Panc1 (cell line): ENCODE results near the gene ISG15. TPM values are rescaled to one million over a fixed set of nuclear protein-coding genes. Genes with fewer than 3 reads are reported as not detected.
"Not testable (repeated sequence)": the region's sequence is repeated elsewhere in the genome, so short reads cannot be mapped to it uniquely, and the experiment has no call there.

ENCODE experiments used
- ATAC-seq: fragments of 200-7000 bp; cut with Tn5 transposase; 2 replicates; pipeline ENCODE4 v1.9.1; 2020; ENCODE audit warnings: mild to moderate bottlenecking, moderate library complexity
- BruUV-seq: library from RNA; stranded (reverse); fragments of 400-500 nt; replicated peaks from 2 replicates; lab custom pipeline; 2021; lab: Mats Ljungman, UMichigan
- CTCF ChIA-PET: fragments of 300-600 bp; sonication (Branson Sonifier 250); formaldehyde crosslinking; loops from one replicate; lab custom pipeline; 2022; ENCODE audit warnings: antibody characterized with exemption; lab: Charles Lee
- POLR2A ChIA-PET: fragments of 300-600 bp; sonication (Branson Sonifier 250); formaldehyde crosslinking; loops from one replicate; lab custom pipeline; 2022; ENCODE audit warnings: antibody characterized with exemption; lab: Charles Lee
- DNase-seq: peaks from one replicate; pipeline ENCODE4 v3.0.0-alpha.2; 2010; ENCODE audit warnings: low read depth, low spot score
- H3K27ac ChIP-seq: 2 replicates; pipeline ENCODE4 v1.5.1; 2011; ENCODE audit warnings: mild to moderate bottlenecking, low read length, inconsistent platforms
- H3K27me3 ChIP-seq: fragments of 200-500 bp; sonication (Bioruptor generic); 2 replicates; pipeline ENCODE4 v1.6.0; 2014; ENCODE audit warnings: low read length, inconsistent platforms; ENCODE audit not compliant: control insufficient read depth, insufficient read depth
- H3K36me3 ChIP-seq: fragments of 200-500 bp; sonication (Bioruptor generic); 2 replicates; pipeline ENCODE4 v1.5.1; 2014; ENCODE audit warnings: inconsistent platforms, mild to moderate bottlenecking, low read length, moderate library complexity; ENCODE audit not compliant: control insufficient read depth, insufficient read depth
- H3K4me1 ChIP-seq: 2 replicates; pipeline ENCODE4 v1.5.1; 2011; ENCODE audit warnings: inconsistent platforms, mild to moderate bottlenecking, low read length, moderate library complexity; ENCODE audit not compliant: control insufficient read depth, insufficient read depth
- H3K4me3 ChIP-seq, 2 experiments: 2 replicates each; pipeline ENCODE4 v1.5.1; 2011 to 2012; ENCODE audit warnings: low read depth in 2 of 2, low read length in 2 of 2, mild to moderate bottlenecking in 2 of 2, inconsistent platforms in 1 of 2, moderate library complexity in 1 of 2
- H3K9me3 ChIP-seq: fragments of 200-500 bp; sonication (Bioruptor generic); 2 replicates; pipeline ENCODE4 v1.5.1; 2014; ENCODE audit warnings: low read depth, mild to moderate bottlenecking, inconsistent platforms, low read length, moderate library complexity; ENCODE audit not compliant: control insufficient read depth, insufficient read depth
- POLR2AphosphoS5 ChIP-seq: IDR thresholded peaks from 2 replicates; pipeline ENCODE4 v1.6.1; 2012; ENCODE audit warnings: mild to moderate bottlenecking, low read depth, low read length, moderate library complexity
- SIN3A ChIP-seq: IDR thresholded peaks from 2 replicates; pipeline ENCODE4 v1.6.1; 2012; ENCODE audit warnings: low read depth, mild to moderate bottlenecking, low read length, moderate library complexity, borderline replicate concordance; ENCODE audit not compliant: insufficient read depth
- TCF7L2 ChIP-seq: IDR thresholded peaks from 2 replicates; pipeline ENCODE4 v1.6.1; 2011; ENCODE audit warnings: mild to moderate bottlenecking, low read depth, low read length, inconsistent platforms
- in situ Hi-C: cut with HindIII; loops from 2 replicates; pipeline ENCODE4 v1.10.0; 2016; ENCODE audit warnings: low sequenced_read_pairs, low pct_unique_long_range_greater_than_20kb
- intact Hi-C: fragments of 100-400 bp; cut with micrococcal nuclease; formaldehyde crosslinking; loops from one replicate; pipeline ENCODE4 v1.10.0; 2022; ENCODE audit not compliant: unreplicated experiment
- total RNA-seq: library from RNA; stranded (reverse); gene quantifications from one replicate; pipeline ENCODE4 v1.2.1, GENCODE V29; 2021; ENCODE audit not compliant: unreplicated experiment
- TF ChIP-seq, protein P1 (sequence below), 2 experiments: IDR thresholded peaks; 2 replicates each; pipeline ENCODE4 v1.6.1; 2011 to 2012; ENCODE audit warnings: low read depth in 2 of 2, control low read depth in 1 of 2, low read length in 1 of 2, mild to moderate bottlenecking in 1 of 2, moderate library complexity in 1 of 2; ENCODE audit not compliant: insufficient read depth in 1 of 2
- TF ChIP-seq, protein P2 (sequence below): fragments of 450-650 bp; IDR thresholded peaks from 2 replicates; pipeline ENCODE4 v1.5.1; 2017; ENCODE audit warnings: mild to moderate bottlenecking

The ISG15 gene
- total RNA-seq, 1 experiment from 2014 or later: 102 TPM

DNA sequence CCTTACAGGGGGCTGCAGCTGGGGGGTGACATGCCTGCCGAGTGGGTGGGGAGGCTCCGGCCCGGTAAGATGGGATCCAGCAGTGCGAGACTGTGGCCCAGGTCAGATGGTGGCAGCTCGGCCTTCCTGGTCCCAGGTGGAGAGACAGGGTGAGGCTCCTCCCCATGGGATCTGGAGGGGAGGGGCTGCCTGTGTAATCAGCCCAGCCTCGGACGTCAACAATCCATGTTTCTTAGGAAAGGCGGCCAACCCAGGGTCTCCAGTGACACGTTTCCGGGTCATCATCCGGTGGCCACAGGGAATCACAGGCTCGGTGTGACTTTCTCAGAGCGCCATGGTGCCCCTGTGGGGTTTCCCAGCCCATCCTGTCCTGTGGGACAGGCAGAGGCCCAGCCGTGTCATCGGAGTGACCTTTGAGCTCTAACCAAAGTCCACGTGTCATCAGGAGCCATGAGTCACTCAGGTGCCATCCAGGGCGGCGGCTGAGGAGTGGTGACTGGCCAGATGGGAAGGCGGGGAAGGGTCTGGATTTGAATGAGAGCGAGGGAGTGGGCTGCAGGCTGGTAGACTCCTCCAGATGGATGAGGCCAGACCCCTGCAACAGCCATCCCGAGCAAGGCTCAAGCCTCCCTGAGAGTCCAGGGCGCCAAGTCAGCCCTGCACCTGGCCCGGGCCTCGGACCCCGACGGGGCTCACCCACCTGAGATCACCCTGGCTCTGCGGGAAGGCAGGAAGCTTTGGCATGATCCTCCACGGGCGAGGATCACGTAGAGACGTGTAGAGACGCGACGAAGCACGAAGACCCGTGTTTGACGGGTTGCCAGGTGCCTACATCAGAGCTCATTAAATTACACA, 6.8 kb upstream of the ISG15 start:
- TF ChIP-seq POLR2AphosphoS5: no peak
- TF ChIP-seq, protein P1, sequence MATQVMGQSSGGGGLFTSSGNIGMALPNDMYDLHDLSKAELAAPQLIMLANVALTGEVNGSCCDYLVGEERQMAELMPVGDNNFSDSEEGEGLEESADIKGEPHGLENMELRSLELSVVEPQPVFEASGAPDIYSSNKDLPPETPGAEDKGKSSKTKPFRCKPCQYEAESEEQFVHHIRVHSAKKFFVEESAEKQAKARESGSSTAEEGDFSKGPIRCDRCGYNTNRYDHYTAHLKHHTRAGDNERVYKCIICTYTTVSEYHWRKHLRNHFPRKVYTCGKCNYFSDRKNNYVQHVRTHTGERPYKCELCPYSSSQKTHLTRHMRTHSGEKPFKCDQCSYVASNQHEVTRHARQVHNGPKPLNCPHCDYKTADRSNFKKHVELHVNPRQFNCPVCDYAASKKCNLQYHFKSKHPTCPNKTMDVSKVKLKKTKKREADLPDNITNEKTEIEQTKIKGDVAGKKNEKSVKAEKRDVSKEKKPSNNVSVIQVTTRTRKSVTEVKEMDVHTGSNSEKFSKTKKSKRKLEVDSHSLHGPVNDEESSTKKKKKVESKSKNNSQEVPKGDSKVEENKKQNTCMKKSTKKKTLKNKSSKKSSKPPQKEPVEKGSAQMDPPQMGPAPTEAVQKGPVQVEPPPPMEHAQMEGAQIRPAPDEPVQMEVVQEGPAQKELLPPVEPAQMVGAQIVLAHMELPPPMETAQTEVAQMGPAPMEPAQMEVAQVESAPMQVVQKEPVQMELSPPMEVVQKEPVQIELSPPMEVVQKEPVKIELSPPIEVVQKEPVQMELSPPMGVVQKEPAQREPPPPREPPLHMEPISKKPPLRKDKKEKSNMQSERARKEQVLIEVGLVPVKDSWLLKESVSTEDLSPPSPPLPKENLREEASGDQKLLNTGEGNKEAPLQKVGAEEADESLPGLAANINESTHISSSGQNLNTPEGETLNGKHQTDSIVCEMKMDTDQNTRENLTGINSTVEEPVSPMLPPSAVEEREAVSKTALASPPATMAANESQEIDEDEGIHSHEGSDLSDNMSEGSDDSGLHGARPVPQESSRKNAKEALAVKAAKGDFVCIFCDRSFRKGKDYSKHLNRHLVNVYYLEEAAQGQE (IDR thresholded peaks at IDR 0.05; ENCODE audit: insufficient read depth in 1 of 2, low read depth in 2 of 2, low read length in 1 of 2): no peak
- TF ChIP-seq, protein P2, sequence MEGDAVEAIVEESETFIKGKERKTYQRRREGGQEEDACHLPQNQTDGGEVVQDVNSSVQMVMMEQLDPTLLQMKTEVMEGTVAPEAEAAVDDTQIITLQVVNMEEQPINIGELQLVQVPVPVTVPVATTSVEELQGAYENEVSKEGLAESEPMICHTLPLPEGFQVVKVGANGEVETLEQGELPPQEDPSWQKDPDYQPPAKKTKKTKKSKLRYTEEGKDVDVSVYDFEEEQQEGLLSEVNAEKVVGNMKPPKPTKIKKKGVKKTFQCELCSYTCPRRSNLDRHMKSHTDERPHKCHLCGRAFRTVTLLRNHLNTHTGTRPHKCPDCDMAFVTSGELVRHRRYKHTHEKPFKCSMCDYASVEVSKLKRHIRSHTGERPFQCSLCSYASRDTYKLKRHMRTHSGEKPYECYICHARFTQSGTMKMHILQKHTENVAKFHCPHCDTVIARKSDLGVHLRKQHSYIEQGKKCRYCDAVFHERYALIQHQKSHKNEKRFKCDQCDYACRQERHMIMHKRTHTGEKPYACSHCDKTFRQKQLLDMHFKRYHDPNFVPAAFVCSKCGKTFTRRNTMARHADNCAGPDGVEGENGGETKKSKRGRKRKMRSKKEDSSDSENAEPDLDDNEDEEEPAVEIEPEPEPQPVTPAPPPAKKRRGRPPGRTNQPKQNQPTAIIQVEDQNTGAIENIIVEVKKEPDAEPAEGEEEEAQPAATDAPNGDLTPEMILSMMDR: no peak
- TF ChIP-seq TCF7L2: no peak
- no peak for TF ChIP-seq SIN3A
- ChIA-PET CTCF (interaction anchor here (0.6 kb wide), 1 partner anchor 174 kb away, joined by 3 read pairs; no protein-coding TSS in a partner anchor), POLR2A (no interaction called here)
- intact Hi-C loops: no loop called here
- Histone ChIP-seq H3K27me3 (no peaks in the 10 kb centered on the region), H3K4me3 (no peak overlapping the region), H3K36me3 (no peaks in the 10 kb centered on the region), H3K9me3 (no peaks in the 10 kb centered on the region), H3K27ac (no peak overlapping the region), H3K4me1 (peaks cover 24% of the 10 kb centered on the region)
- BruUV-seq: no TSS peak
- ATAC-seq (no peak), DNase-seq (no peak)
- in situ Hi-C loops: no loop called here

DNA sequence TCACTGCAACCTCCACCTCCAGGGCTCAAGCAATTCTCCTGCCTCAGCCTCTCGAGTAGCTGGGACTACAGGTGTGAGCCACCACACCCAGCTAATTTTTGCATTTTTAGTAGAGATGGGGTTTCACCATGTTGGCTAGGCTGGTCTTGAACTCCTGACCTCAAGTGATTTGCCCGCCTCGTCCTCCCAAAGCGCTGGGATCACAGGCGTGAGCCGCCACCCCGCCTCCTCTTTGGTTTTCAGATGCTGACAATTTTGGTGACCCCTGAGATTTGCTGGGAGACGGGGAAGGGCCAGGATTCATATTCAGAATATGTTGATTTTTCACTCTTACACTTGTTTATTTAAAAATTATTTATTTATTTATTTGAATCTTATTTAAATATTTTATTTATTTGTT, 3.2 kb upstream of the ISG15 start:
- ATAC-seq, H3K27ac ChIP-seq, H3K9me3 ChIP-seq, H3K27me3 ChIP-seq, BruUV-seq, DNase-seq, in situ Hi-C loops, H3K36me3 ChIP-seq, H3K4me3 ChIP-seq, CTCF ChIA-PET: not testable (repeated sequence)
- POLR2A ChIA-PET: interaction anchor here (0.6 kb wide), 1 partner anchor 12 kb away, joined by 3 read pairs; no protein-coding TSS in a partner anchor
- H3K4me1 ChIP-seq: peaks cover 16% of the 10 kb centered on the region
- intact Hi-C loops: loop anchor here (10.0 kb wide), 1 partner anchor 55 kb away; no protein-coding TSS in a partner anchor

DNA sequence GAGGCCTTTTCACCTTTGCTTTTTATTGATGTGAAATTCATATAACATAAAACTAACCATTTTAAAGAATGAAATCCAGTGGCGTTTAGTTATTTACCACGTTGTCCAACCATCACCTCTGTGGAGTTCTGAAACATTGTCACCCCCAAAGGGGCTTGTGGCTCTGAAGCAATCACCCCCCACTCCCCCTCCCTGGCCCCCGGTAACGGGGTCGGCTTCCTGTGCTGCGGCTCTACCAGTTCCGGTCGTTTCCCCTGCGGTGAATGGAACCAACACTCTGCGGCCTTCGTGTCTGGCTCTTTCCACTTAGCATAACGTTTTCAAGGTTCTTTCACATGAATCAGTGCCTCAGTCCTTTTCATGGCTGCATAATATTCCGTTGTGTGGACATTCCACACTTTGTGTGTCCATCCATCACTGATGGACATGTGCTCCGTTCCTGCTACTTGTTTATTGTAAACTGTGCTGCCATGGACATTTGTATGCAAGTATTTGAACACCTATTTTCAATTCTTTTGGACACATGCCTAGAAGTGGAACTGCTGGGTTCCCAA, 1.8 kb upstream of the ISG15 start:
- Histone ChIP-seq H3K4me3 (no peak overlapping the region), H3K4me1 (peaks cover 10% of the 10 kb centered on the region), H3K27me3 (no peaks in the 10 kb centered on the region), H3K9me3 (no peaks in the 10 kb centered on the region), H3K27ac (no peak overlapping the region), H3K36me3 (no peaks in the 10 kb centered on the region; the same call in 1 of the 2 replicates)
- ChIA-PET POLR2A (no interaction called here), CTCF (no interaction called here)
- in situ Hi-C loops (no loop called here), intact Hi-C loops (loop anchor here (10.0 kb wide), 1 partner anchor 53 kb away; no protein-coding TSS in a partner anchor)
- no peak for TF ChIP-seq SIN3A
- TF ChIP-seq, protein P2: no peak
- no peak for TF ChIP-seq TCF7L2
- TF ChIP-seq, protein P1 (IDR thresholded peaks at IDR 0.05; ENCODE audit: insufficient read depth in 1 of 2, low read depth in 2 of 2, low read length in 1 of 2): no peak
- TF ChIP-seq POLR2AphosphoS5: no peak
- DNase-seq (no peak), ATAC-seq (no peak)
- BruUV-seq: no TSS peak
